ENCODE results near the gene RCN2.
"Not testable (repeated sequence)": the region's sequence is repeated elsewhere in the genome, so short reads cannot be mapped to it uniquely, and the experiment has no call there.

Gene RCN2

DNA sequence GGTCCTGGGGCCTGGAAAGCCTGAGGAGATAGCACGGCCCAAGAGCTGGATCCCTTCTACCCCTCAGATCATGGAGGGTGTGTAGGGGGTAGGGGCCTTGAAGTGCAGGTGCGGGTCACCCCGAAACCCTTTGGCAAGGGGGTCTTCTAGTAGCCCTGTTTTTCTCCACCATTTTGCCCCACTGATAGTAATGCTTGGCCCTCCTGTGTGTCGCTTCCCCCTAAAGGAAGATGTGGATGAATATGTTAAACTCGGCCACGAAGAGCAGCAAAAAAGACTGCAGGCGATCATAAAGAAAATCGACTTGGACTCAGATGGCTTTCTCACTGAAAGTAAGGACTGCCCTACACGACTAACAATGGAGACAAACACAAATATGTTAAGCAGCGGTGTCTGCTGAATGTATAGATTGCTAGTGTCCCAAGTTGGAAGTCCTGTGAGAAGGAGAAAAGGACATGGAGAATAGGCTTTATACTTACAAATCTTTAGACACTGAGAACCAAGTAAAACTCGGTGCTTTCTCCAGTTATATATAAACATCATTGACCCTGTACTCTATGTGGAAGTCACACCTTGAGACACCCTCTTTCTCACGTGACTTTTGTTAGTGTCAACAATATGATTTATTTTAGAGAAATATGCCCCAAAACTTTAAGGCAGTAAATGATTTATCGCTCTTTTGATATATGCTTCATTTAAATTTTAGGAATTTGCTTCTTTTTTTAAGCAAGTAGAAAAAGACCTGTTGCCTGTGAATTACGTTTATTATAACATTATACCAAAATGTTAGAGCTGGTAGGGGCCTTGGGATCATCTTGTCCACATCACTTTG is 802 bp downstream of the RCN2 start:
- no peak for DNase-seq (ENCODE audit: low read depth, low spot score)

DNA sequence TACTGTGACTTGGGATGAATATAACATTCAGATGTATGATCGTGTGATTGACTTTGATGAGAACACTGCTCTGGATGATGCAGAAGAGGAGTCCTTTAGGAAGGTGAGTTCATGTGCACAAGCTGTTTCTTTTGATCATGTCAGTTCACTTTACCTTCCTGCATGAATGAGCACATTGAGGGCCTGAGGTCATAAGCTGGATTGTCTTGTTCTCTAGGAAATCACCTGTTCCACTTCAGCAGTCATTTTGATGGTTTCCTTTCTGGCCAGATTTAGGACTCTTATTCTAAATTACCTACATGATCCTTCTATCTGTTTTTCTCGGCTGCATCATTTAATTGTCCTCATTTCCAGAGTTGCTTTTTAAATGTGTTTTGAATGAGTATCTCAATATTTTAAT is 4.1 kb downstream of the RCN2 start:
- no peak for DNase-seq (ENCODE audit: low read depth, low spot score)

- DNase-seq (ENCODE audit: low read depth, low spot score), result no peak
Measured at GRCh38 chr15:76936671-76937070, 5.1 kb downstream of the RCN2 start.

GRCh38 chr15:76938752-76939151 is 7.2 kb downstream of the RCN2 start:
- no peak for DNase-seq (ENCODE audit: low read depth, low spot score)

GRCh38 chr15:76939715-76940114 is 8.2 kb downstream of the RCN2 start:
- no peak for DNase-seq (ENCODE audit: low read depth, low spot score)

DNA sequence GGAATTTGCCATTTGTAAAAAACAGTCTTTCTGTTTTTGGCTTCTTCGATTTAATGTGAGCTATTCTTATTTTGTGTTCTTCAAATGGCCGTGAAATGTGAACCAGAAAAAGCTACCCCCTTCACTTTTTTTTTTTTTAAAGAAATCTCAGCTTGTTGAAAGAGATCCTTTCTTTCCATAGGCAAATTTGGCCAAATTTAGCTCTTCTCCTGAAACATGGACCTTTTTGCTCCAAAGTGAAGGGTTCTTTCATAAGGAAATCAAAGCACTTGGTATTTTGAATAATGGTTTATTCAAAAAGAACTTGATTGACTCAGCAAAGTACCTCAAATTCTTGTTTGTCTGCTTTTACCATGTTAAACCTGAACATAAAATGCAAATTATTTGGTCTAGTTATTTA is 10.1 kb downstream of the RCN2 start:
- DNase-seq (ENCODE audit: low read depth, low spot score), result no peak

DNA sequence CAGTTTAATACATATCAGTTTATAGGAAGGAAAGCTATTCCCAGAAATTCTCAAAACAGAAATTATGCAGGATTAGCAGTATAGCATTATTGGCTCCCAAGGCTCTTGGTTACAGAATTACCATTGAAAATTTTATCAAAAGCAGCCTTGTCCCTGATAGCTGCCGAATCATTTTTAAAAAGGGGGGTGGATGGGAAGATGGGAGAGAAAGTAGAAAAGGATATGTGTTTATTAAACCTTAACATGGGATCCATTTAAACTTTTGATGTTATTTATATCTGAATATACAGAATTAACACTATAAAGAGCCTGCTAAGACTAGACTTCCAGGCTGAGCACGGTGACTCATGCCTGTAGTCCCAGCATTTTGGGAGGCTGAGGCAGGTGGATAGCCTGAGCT is 10.8 kb downstream of the RCN2 start:
- DNase-seq (ENCODE audit: low read depth, low spot score), result no peak

- DNase-seq (ENCODE audit: low read depth, low spot score), result no peak
Measured at GRCh38 chr15:76945494-76946093, 14.0 kb downstream of the RCN2 start.

- DNase-seq (ENCODE audit: low read depth, low spot score), result no peak
Measured at GRCh38 chr15:76947454-76947853, 15.9 kb downstream of the RCN2 start.

- no peak for DNase-seq (ENCODE audit: low read depth, low spot score)
Measured at GRCh38 chr15:76951220-76951619, 19.7 kb downstream of the RCN2 start.

GRCh38 chr15:76953913-76954312 is 22.4 kb downstream of the RCN2 start:
- DNase-seq (ENCODE audit: low read depth, low spot score), result no peak

DNA sequence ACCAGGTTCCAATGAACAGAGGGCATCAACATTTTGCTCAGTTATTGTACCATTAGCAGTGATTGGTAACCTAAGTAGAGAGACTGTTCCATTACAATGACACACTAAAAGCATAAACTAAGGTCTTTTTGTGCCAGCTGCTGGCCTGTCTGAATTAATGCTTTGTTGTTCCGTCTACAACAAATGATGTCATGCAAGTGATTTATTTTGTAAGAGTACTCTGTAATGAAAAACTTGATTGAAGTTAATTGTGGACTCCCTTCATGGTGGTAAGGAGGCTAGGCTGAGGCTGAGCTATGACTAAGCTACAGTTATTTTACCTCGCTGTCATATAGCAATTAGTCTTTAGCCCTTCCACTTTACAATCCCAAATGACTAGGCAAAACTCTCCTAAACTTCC is 23.2 kb downstream of the RCN2 start:
- no peak for DNase-seq (ENCODE audit: low read depth, low spot score)

DNA sequence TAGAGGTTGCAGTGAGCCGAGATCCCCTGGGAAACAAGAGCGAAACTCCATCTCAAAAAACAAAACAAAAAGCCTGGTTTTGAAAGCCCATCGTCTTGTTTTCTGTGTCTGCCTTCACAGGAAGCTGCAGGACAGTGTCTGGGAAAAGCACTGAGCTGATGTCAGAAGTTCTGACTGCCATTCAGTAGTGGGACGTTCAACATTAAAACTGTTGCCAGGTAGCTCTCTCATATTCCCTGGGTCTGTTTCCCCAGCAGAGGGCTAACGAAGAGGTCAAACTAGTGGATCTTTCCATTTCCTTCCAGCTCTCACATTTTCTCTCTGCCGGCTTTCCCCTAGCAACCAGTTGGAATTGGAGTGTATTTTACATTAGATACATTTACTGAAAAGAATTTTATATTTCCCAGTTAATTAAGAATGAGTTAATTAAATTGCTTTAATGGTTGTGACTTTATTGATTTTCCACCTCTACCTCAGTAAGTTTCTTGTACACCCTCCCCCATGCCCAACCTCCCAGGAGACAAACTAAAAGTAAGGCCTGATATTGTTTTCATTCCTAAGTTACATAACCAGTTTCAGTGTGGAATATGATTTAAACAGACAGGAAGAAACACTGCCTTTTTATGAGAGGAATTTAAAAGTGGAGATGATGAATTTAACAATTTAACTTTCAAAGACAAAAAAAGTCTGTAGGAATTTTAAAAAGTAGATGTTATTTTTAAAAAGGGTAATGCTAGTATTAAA is 29.9 kb downstream of the RCN2 start:
- no peak for DNase-seq (ENCODE audit: low read depth, low spot score)

- DNase-seq (ENCODE audit: low read depth, low spot score), result no peak
Measured at GRCh38 chr15:76962337-76963013, 30.9 kb downstream of the RCN2 start.

GRCh38 chr15:76963596-76963995 is 32.0 kb downstream of the RCN2 start:
- no peak for DNase-seq (ENCODE audit: low read depth, low spot score)

GRCh38 chr15:76964157-76964556 is 32.6 kb downstream of the RCN2 start:
- no peak for DNase-seq (ENCODE audit: low read depth, low spot score)

DNA sequence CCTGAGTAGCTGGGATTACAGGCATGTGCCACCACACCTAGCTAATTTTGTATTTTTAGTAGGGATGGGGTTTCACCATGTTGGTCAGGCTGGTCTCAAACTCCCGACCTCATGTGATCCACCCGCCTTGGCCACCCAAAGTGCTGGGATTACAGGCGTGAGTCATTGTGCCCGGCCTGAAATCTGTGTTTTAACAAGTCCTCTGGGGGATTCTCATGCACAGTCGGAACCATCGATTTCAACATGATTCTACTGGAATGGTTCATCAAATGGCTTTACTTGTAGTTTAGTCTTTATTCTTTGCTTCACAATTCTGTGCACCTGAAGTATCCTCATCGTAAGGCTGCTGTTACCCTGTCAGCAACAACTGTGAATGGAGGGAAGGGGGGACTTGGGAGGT is 34.5 kb downstream of the RCN2 start:
- DNase-seq (ENCODE audit: low read depth, low spot score), result not testable (repeated sequence)

DNA sequence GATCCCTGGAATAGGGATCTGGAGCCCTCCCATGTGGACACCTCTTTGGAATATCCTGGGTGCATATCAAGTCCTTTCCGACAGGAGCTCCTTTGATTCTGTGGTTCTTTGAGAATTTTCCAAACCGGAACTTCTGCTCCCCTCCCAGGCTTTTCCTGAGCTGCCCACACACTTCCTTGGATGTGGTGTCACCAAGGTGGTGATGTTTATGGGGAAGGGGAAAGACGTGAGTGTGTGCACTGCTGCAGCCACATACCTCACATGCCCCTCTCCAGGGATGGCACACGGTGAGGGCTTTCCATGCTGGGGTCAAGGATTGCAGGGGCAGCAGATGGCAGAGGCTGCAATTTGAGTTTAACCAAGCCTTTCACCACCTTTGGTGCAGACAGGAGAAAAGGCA is 35.5 kb downstream of the RCN2 start:
- no peak for DNase-seq (ENCODE audit: low read depth, low spot score)

DNA sequence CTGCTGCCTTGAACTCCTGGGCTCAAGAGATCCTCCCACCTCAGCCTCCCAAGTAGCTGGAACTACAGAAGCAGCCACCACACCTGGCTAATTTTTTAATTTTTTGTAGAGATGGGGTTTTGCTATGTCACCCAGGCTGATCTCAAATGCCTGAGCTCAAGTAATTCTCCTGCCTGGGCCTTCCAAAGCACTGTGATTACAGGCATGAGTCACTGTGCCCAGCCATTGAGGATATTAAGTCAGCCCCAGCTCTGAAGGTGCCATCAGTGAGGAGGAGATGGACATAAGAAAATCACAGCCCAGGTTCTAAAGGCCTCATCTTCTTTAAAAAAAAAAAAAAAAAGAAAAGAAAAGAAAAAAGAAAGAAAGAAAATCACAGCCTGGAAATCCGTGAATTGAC is 36.8 kb downstream of the RCN2 start:
- DNase-seq (ENCODE audit: low read depth, low spot score), result no peak

- DNase-seq (ENCODE audit: low read depth, low spot score), result no peak
Measured at GRCh38 chr15:76972389-76973361, 41.1 kb downstream of the RCN2 start.

GRCh38 chr15:76973362-76973743 is 41.8 kb downstream of the RCN2 start:
- peak; percentile 67 for DNase-seq (ENCODE audit: low read depth, low spot score)

Data from iPS DF 19.7 (cell line).